Ishikawa (cell line): ENCODE results near the gene RCE1.

Experiments
- CEBPB ChIP-seq: IDR thresholded peaks from 2 replicates; pipeline ENCODE4 v1.6.1; 2012
- CREB1 ChIP-seq: IDR thresholded peaks from 2 replicates; pipeline ENCODE4 v1.6.1; 2012; ENCODE audit warnings: low read depth
- EGR1 ChIP-seq: IDR thresholded peaks from 2 replicates; pipeline ENCODE4 v1.6.1; 2012
- EP300 ChIP-seq: IDR thresholded peaks from 2 replicates; pipeline ENCODE4 v1.6.1; 2012; ENCODE audit warnings: borderline replicate concordance
- NFIC ChIP-seq: IDR thresholded peaks from 2 replicates; pipeline ENCODE4 v1.6.1; 2012
- RAD21 ChIP-seq: IDR thresholded peaks from 2 replicates; pipeline ENCODE4 v1.6.1; 2012; ENCODE audit warnings: low read depth
- TAF1 ChIP-seq: IDR thresholded peaks from 2 replicates; pipeline ENCODE4 v1.6.1; 2012; ENCODE audit warnings: low read depth, mild to moderate bottlenecking
- TCF12 ChIP-seq: IDR thresholded peaks from 2 replicates; pipeline ENCODE4 v1.6.1; 2012; ENCODE audit warnings: low read depth
- TEAD4 ChIP-seq: IDR thresholded peaks from 2 replicates; pipeline ENCODE4 v1.6.1; 2012
- YY1 ChIP-seq: IDR thresholded peaks from 2 replicates; pipeline ENCODE4 v1.6.1; 2012; ENCODE audit warnings: low read depth
- ZBTB7A ChIP-seq: IDR thresholded peaks from 2 replicates; pipeline ENCODE4 v1.6.1; 2012; ENCODE audit warnings: low read depth
- TF ChIP-seq, protein P1 (sequence below): IDR thresholded peaks from 2 replicates; pipeline ENCODE4 v1.6.1; 2012; ENCODE audit warnings: low read depth, mild to moderate bottlenecking
- TF ChIP-seq, protein P2 (sequence below): IDR thresholded peaks from 2 replicates; pipeline ENCODE4 v1.6.1; 2012
- TF ChIP-seq, protein P3 (sequence below): IDR thresholded peaks from 2 replicates; pipeline ENCODE4 v1.6.1; 2012

DNA sequence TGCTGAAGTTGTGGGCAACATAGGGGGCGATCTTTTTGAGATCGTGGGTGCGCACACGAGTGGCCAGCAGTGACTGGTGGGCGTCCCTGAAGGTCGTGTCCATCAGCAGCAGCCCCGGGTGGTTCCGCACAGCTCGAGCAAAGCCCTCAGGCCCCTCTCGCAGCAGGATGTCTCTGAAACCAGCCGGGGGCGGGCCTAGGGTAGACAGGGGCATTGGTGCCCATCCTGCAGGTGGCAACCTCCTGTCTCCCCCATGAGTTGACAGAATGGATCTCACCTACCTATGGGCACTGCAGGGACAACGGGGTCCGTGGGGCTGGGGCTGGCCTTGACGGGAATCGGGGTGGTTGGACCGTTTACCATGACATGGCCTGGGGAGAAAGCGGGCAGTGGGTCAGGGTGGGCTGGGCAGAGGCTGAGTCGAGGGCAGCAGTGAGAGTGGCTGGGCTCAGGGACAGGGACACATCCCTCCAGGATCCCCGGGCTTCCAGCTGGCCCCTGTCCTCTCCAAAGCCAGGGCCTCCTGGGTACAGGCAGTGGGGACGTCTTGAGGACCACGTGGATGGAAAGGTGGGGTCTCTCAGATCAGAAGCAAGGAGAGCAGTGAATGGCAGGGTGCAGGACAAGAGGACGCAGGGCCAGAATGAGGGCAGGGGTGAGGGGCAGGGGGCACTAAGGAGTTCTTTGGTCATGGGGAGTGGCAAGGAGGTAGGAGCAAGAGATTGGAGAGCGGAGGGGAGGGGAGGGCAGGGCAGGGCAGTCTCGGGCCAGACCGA is 9.4 kb downstream of the RCE1 start:
- no peak for TF ChIP-seq YY1
- TF ChIP-seq CREB1 = no peak
- no peak for TF ChIP-seq NFIC
- TF ChIP-seq, protein P1, sequence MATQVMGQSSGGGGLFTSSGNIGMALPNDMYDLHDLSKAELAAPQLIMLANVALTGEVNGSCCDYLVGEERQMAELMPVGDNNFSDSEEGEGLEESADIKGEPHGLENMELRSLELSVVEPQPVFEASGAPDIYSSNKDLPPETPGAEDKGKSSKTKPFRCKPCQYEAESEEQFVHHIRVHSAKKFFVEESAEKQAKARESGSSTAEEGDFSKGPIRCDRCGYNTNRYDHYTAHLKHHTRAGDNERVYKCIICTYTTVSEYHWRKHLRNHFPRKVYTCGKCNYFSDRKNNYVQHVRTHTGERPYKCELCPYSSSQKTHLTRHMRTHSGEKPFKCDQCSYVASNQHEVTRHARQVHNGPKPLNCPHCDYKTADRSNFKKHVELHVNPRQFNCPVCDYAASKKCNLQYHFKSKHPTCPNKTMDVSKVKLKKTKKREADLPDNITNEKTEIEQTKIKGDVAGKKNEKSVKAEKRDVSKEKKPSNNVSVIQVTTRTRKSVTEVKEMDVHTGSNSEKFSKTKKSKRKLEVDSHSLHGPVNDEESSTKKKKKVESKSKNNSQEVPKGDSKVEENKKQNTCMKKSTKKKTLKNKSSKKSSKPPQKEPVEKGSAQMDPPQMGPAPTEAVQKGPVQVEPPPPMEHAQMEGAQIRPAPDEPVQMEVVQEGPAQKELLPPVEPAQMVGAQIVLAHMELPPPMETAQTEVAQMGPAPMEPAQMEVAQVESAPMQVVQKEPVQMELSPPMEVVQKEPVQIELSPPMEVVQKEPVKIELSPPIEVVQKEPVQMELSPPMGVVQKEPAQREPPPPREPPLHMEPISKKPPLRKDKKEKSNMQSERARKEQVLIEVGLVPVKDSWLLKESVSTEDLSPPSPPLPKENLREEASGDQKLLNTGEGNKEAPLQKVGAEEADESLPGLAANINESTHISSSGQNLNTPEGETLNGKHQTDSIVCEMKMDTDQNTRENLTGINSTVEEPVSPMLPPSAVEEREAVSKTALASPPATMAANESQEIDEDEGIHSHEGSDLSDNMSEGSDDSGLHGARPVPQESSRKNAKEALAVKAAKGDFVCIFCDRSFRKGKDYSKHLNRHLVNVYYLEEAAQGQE = no peak
- TF ChIP-seq TCF12 = no peak
- TF ChIP-seq, protein P2, sequence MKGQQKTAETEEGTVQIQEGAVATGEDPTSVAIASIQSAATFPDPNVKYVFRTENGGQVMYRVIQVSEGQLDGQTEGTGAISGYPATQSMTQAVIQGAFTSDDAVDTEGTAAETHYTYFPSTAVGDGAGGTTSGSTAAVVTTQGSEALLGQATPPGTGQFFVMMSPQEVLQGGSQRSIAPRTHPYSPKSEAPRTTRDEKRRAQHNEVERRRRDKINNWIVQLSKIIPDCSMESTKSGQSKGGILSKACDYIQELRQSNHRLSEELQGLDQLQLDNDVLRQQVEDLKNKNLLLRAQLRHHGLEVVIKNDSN = no peak
- TF ChIP-seq TEAD4 = no peak
- no peak for TF ChIP-seq CEBPB
- TF ChIP-seq EGR1 = no peak
- no peak for TF ChIP-seq RAD21
- no peak for TF ChIP-seq TAF1
- TF ChIP-seq EP300 = no peak
- TF ChIP-seq, protein P3, sequence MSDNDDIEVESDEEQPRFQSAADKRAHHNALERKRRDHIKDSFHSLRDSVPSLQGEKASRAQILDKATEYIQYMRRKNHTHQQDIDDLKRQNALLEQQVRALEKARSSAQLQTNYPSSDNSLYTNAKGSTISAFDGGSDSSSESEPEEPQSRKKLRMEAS = no peak
- no peak for TF ChIP-seq ZBTB7A
